Measurements from ENCODE around the gene KIF16B.

- TF ChIP-seq CTCF (conservative IDR thresholded peaks at IDR 0.05) (no peak), ZFX (IDR thresholded peaks at IDR 0.05) (no peak)
Measured at GRCh38 chr20:16437387-16437996, 135.8 kb downstream of the KIF16B start.

Measured in C4-2B (cell line).